ENCODE data around the gene PHC1. TPM values are rescaled to one million over a fixed set of nuclear protein-coding genes. Genes with fewer than 3 reads are reported as not detected.

The PHC1 gene
- polyA plus RNA-seq, 2 donors = 12.0 to 24.4 TPM

GRCh38 chr12:8943565-8944186, 29.4 kb downstream of the PHC1 start:
- Histone ChIP-seq H3K36me3 (ENCODE audit: control insufficient read depth in 2 of 2, insufficient read depth in 2 of 2, low read length in 1 of 2) (peaks cover 14 to 20% of the 10 kb centered on the region in 2 donors), H3K9me3 (ENCODE audit: control insufficient read depth in 2 of 2, insufficient read depth in 1 of 2, low read depth in 1 of 2, low read length in 1 of 2) (no peaks in the 10 kb centered on the region), H3K27ac (ENCODE audit: low read depth in 2 of 2, low read length in 1 of 2) (no peak overlapping the region), H3K4me1 (ENCODE audit: control insufficient read depth in 2 of 2, insufficient read depth in 2 of 2, low read length in 1 of 2) (no peaks in the 10 kb centered on the region), H3K4me3 (ENCODE audit: low read depth in 1 of 2, low read length in 2 of 2) (no peak overlapping the region), H3K27me3 (ENCODE audit: control insufficient read depth in 1 of 2, insufficient read depth in 2 of 2, low read length in 2 of 2) (no peaks in the 10 kb centered on the region)
- WGBS, 2 donors = 90 to 94% methylated on average over 10 of the region's 10 CpGs

GRCh38 chr12:8946733-8947132, 32.4 kb downstream of the PHC1 start:
- 56 to 76% methylated on average over 1 of the region's 1 CpG for WGBS, 2 donors
- no peaks in the 10 kb centered on the region for H3K9me3 ChIP-seq (ENCODE audit: control insufficient read depth in 2 of 2, insufficient read depth in 1 of 2, low read depth in 1 of 2, low read length in 1 of 2)
- H3K36me3 ChIP-seq (ENCODE audit: control insufficient read depth in 2 of 2, insufficient read depth in 2 of 2, low read length in 1 of 2) = peaks cover 11 to 17% of the 10 kb centered on the region in 2 donors
- H3K27ac ChIP-seq (ENCODE audit: low read depth in 2 of 2, low read length in 1 of 2) = no peak overlapping the region
- H3K4me3 ChIP-seq (ENCODE audit: low read depth in 1 of 2, low read length in 2 of 2) = no peak overlapping the region
- H3K4me1 ChIP-seq (ENCODE audit: control insufficient read depth in 2 of 2, insufficient read depth in 2 of 2, low read length in 1 of 2) = no peaks in the 10 kb centered on the region
- no peaks in the 10 kb centered on the region for H3K27me3 ChIP-seq (ENCODE audit: control insufficient read depth in 1 of 2, insufficient read depth in 2 of 2, low read length in 2 of 2)

- Histone ChIP-seq H3K4me3 (ENCODE audit: low read depth in 1 of 2, low read length in 2 of 2) (no peak overlapping the region), H3K27ac (ENCODE audit: low read depth in 2 of 2, low read length in 1 of 2) (no peak overlapping the region), H3K9me3 (ENCODE audit: control insufficient read depth in 2 of 2, insufficient read depth in 1 of 2, low read depth in 1 of 2, low read length in 1 of 2) (no peaks in the 10 kb centered on the region), H3K36me3 (ENCODE audit: control insufficient read depth in 2 of 2, insufficient read depth in 2 of 2, low read length in 1 of 2) (peaks cover 11 to 12% of the 10 kb centered on the region in 2 donors), H3K4me1 (ENCODE audit: control insufficient read depth in 2 of 2, insufficient read depth in 2 of 2, low read length in 1 of 2) (no peaks in the 10 kb centered on the region), H3K27me3 (ENCODE audit: control insufficient read depth in 1 of 2, insufficient read depth in 2 of 2, low read length in 2 of 2) (no peaks in the 10 kb centered on the region)
Measured at GRCh38 chr12:8947737-8948136, 33.4 kb downstream of the PHC1 start.

GRCh38 chr12:8948701-8949341, 34.5 kb downstream of the PHC1 start:
- whole genome bisulfite sequencing, 2 donors = 1% methylated on average over 15 of the region's 15 CpGs
- peak overlapping the region; percentile 99 for H3K27ac ChIP-seq (ENCODE audit: low read depth in 2 of 2, low read length in 1 of 2)
- H3K4me1 ChIP-seq (ENCODE audit: control insufficient read depth in 2 of 2, insufficient read depth in 2 of 2, low read length in 1 of 2) = no peaks in the 10 kb centered on the region
- no peaks in the 10 kb centered on the region for H3K9me3 ChIP-seq (ENCODE audit: control insufficient read depth in 2 of 2, insufficient read depth in 1 of 2, low read depth in 1 of 2, low read length in 1 of 2)
- peaks cover 4 to 5% of the 10 kb centered on the region in 2 donors for H3K36me3 ChIP-seq (ENCODE audit: control insufficient read depth in 2 of 2, insufficient read depth in 2 of 2, low read length in 1 of 2)
- no peaks in the 10 kb centered on the region for H3K27me3 ChIP-seq (ENCODE audit: control insufficient read depth in 1 of 2, insufficient read depth in 2 of 2, low read length in 2 of 2)
- peak overlapping the region; percentile 76 to 80 for H3K4me3 ChIP-seq (ENCODE audit: low read depth in 1 of 2, low read length in 2 of 2)

GRCh38 chr12:8949342-8950220, 35.3 kb downstream of the PHC1 start, which contains the start of gene M6PR:
Gene M6PR, minus strand, starts transcription at chr12:8949645. Its CDS starts 3,241 bp downstream, at chr12:8946404.
- Histone ChIP-seq H3K27ac (ENCODE audit: low read depth in 2 of 2, low read length in 1 of 2) (peak within 1 kb of the TSS; percentile 99), H3K36me3 (ENCODE audit: control insufficient read depth in 2 of 2, insufficient read depth in 2 of 2, low read length in 1 of 2) (peaks cover 3 to 5% of the 10 kb centered on the region in 2 donors), H3K9me3 (ENCODE audit: control insufficient read depth in 2 of 2, insufficient read depth in 1 of 2, low read depth in 1 of 2, low read length in 1 of 2) (no peaks in the 10 kb centered on the region), H3K4me3 (ENCODE audit: low read depth in 1 of 2, low read length in 2 of 2) (peak within 1 kb of the TSS; percentile 76 to 80), H3K27me3 (ENCODE audit: control insufficient read depth in 1 of 2, insufficient read depth in 2 of 2, low read length in 2 of 2) (no peaks in the 10 kb centered on the region), H3K4me1 (ENCODE audit: control insufficient read depth in 2 of 2, insufficient read depth in 2 of 2, low read length in 1 of 2) (no peaks in the 10 kb centered on the region)
- WGBS, 2 donors = 0% methylated on average over 66 of the region's 66 CpGs

GRCh38 chr12:8950221-8950527, 35.9 kb downstream of the PHC1 start:
- Histone ChIP-seq H3K4me1 (ENCODE audit: control insufficient read depth in 2 of 2, insufficient read depth in 2 of 2, low read length in 1 of 2) (no peaks in the 10 kb centered on the region), H3K9me3 (ENCODE audit: control insufficient read depth in 2 of 2, insufficient read depth in 1 of 2, low read depth in 1 of 2, low read length in 1 of 2) (no peaks in the 10 kb centered on the region), H3K27ac (ENCODE audit: low read depth in 2 of 2, low read length in 1 of 2) (peak overlapping the region; percentile 99), H3K27me3 (ENCODE audit: control insufficient read depth in 1 of 2, insufficient read depth in 2 of 2, low read length in 2 of 2) (no peaks in the 10 kb centered on the region), H3K4me3 (ENCODE audit: low read depth in 1 of 2, low read length in 2 of 2) (peak overlapping the region; percentile 76 to 80), H3K36me3 (ENCODE audit: control insufficient read depth in 2 of 2, insufficient read depth in 2 of 2, low read length in 1 of 2) (peaks cover 2 to 3% of the 10 kb centered on the region in 2 donors)
- WGBS, 2 donors = 0% methylated on average over 7 of the region's 7 CpGs

- Histone ChIP-seq H3K27me3 (ENCODE audit: control insufficient read depth in 1 of 2, insufficient read depth in 2 of 2, low read length in 2 of 2) (no peaks in the 10 kb centered on the region), H3K4me3 (ENCODE audit: low read depth in 1 of 2, low read length in 2 of 2) (peak overlapping the region; percentile 76 to 80), H3K36me3 (ENCODE audit: control insufficient read depth in 2 of 2, insufficient read depth in 2 of 2, low read length in 1 of 2) (no peaks in the 10 kb centered on the region), H3K4me1 (ENCODE audit: control insufficient read depth in 2 of 2, insufficient read depth in 2 of 2, low read length in 1 of 2) (no peaks in the 10 kb centered on the region), H3K9me3 (ENCODE audit: control insufficient read depth in 2 of 2, insufficient read depth in 1 of 2, low read depth in 1 of 2, low read length in 1 of 2) (no peaks in the 10 kb centered on the region), H3K27ac (ENCODE audit: low read depth in 2 of 2, low read length in 1 of 2) (peak overlapping the region in 1 of 2 donors; percentile 99)
- WGBS, 2 donors = 16 to 17% methylated on average over 9 of the region's 9 CpGs
Measured at GRCh38 chr12:8950702-8951478, 36.6 kb downstream of the PHC1 start.

GRCh38 chr12:8951744-8952143, 37.4 kb downstream of the PHC1 start:
- Histone ChIP-seq H3K36me3 (ENCODE audit: control insufficient read depth in 2 of 2, insufficient read depth in 2 of 2, low read length in 1 of 2) (no peaks in the 10 kb centered on the region), H3K4me3 (ENCODE audit: low read depth in 1 of 2, low read length in 2 of 2) (no peak overlapping the region), H3K4me1 (ENCODE audit: control insufficient read depth in 2 of 2, insufficient read depth in 2 of 2, low read length in 1 of 2) (no peaks in the 10 kb centered on the region), H3K27me3 (ENCODE audit: control insufficient read depth in 1 of 2, insufficient read depth in 2 of 2, low read length in 2 of 2) (no peaks in the 10 kb centered on the region), H3K9me3 (ENCODE audit: control insufficient read depth in 2 of 2, insufficient read depth in 1 of 2, low read depth in 1 of 2, low read length in 1 of 2) (no peaks in the 10 kb centered on the region), H3K27ac (ENCODE audit: low read depth in 2 of 2, low read length in 1 of 2) (peak overlapping the region in 1 of 2 donors; percentile 3)
- 59 to 82% methylated on average over 1 of the region's 1 CpG for WGBS, 2 donors

GRCh38 chr12:8953773-8954402, 39.6 kb downstream of the PHC1 start:
- no peaks in the 10 kb centered on the region for H3K27me3 ChIP-seq (ENCODE audit: control insufficient read depth in 1 of 2, insufficient read depth in 2 of 2, low read length in 2 of 2)
- H3K9me3 ChIP-seq (ENCODE audit: control insufficient read depth in 2 of 2, insufficient read depth in 1 of 2, low read depth in 1 of 2, low read length in 1 of 2) = no peaks in the 10 kb centered on the region
- H3K4me3 ChIP-seq (ENCODE audit: low read depth in 1 of 2, low read length in 2 of 2) = no peak overlapping the region
- WGBS, 2 donors = 85% methylated on average over 8 of the region's 8 CpGs
- no peak overlapping the region for H3K27ac ChIP-seq (ENCODE audit: low read depth in 2 of 2, low read length in 1 of 2)
- no peaks in the 10 kb centered on the region for H3K36me3 ChIP-seq (ENCODE audit: control insufficient read depth in 2 of 2, insufficient read depth in 2 of 2, low read length in 1 of 2)
- H3K4me1 ChIP-seq (ENCODE audit: control insufficient read depth in 2 of 2, insufficient read depth in 2 of 2, low read length in 1 of 2) = no peaks in the 10 kb centered on the region

Measured in esophagus (tissue), 2 donors.